ENCODE results near the gene ZNF608. TPM values are rescaled to one million over a fixed set of nuclear protein-coding genes. Genes with fewer than 3 reads are reported as not detected.

ZNF608 gene
- total RNA-seq, result 10 to 100 TPM; 22.6 to 25.3 TPM

- WGBS, result 2% methylated on average over 18 of the region's 18 CpGs
- TF ChIP-seq POLR2A (IDR thresholded peaks at IDR 0.05), result no peak
- peak; percentile 19 for TF ChIP-seq POLR2AphosphoS5 (IDR thresholded peaks at IDR 0.05)
- TF ChIP-seq CTCF (IDR thresholded peaks at IDR 0.05), result peak in 1 of 4 experiments; percentile 23
- Histone ChIP-seq H3K4me3 (peak within 1 kb of the TSS; percentile 33 to 49), H3K36me3 (no peaks in the 10 kb centered on the region), H3K27ac (peak within 1 kb of the TSS; percentile 83 to 87), H3K9me3 (no peaks in the 10 kb centered on the region), H3K27me3 (replicated peaks; ENCODE audit: insufficient read depth) (no peaks in the 10 kb centered on the region), H3K4me1 (replicated peaks) (peaks cover 4% of the 10 kb centered on the region)
- intact Hi-C loops (cut with DNase I), result loop anchor here (5.0 kb wide), 4 partner anchors 94 to 736 kb away; no protein-coding TSS in a partner anchor
- peak; percentile 39 for DNase-seq (ENCODE audit: low spot score)
Measured at GRCh38 chr5:124745928-124746915, at the start of gene ZNF608. ZNF608 (minus strand) TSS chr5:124746639; CDS start chr5:124744989, 1,650 bp downstream.

GRCh38 chr5:124795829-124796228 is 49.4 kb upstream of the ZNF608 start:
- Histone ChIP-seq H3K27ac (no peak overlapping the region), H3K9me3 (no peaks in the 10 kb centered on the region), H3K36me3 (no peaks in the 10 kb centered on the region), H3K4me3 (no peak overlapping the region), H3K27me3 (replicated peaks; ENCODE audit: insufficient read depth) (no peaks in the 10 kb centered on the region), H3K4me1 (replicated peaks) (no peaks in the 10 kb centered on the region)
- TF ChIP-seq CTCF (IDR thresholded peaks at IDR 0.05), result no peak
- TF ChIP-seq POLR2AphosphoS5 (IDR thresholded peaks at IDR 0.05), result no peak
- no peak for TF ChIP-seq POLR2A (IDR thresholded peaks at IDR 0.05)
- no peak for DNase-seq (ENCODE audit: low spot score)
- 95% methylated on average over 4 of the region's 4 CpGs for WGBS
- intact Hi-C loops (cut with DNase I), result no loop called here

GRCh38 chr5:124790895-124791732 is 44.7 kb upstream of the ZNF608 start:
- TF ChIP-seq CTCF (IDR thresholded peaks at IDR 0.05), result no peak
- TF ChIP-seq POLR2A (IDR thresholded peaks at IDR 0.05), result no peak
- TF ChIP-seq POLR2AphosphoS5 (IDR thresholded peaks at IDR 0.05), result no peak
- WGBS, result 21% methylated on average over 7 of the region's 7 CpGs
- intact Hi-C loops (cut with DNase I), result no loop called here

GRCh38 chr5:124790301-124790894 is 44.0 kb upstream of the ZNF608 start:
- no peak overlapping the region for H3K27ac ChIP-seq
- H3K4me3 ChIP-seq, result no peak overlapping the region
- no peaks in the 10 kb centered on the region for H3K4me1 ChIP-seq (replicated peaks)
- no peaks in the 10 kb centered on the region for H3K36me3 ChIP-seq
- 91% methylated on average over 3 of the region's 3 CpGs for WGBS
- intact Hi-C loops (cut with DNase I), result no loop called here
- no peaks in the 10 kb centered on the region for H3K27me3 ChIP-seq (replicated peaks; ENCODE audit: insufficient read depth)
- TF ChIP-seq POLR2A (IDR thresholded peaks at IDR 0.05) (no peak), CTCF (IDR thresholded peaks at IDR 0.05) (no peak), POLR2AphosphoS5 (IDR thresholded peaks at IDR 0.05) (no peak)
- DNase-seq (ENCODE audit: low spot score), result no peak
- no peaks in the 10 kb centered on the region for H3K9me3 ChIP-seq

More at GRCh38 chr5:124790895-124791732, 44.7 kb upstream of the ZNF608 start:
- no peak overlapping the region for H3K27ac ChIP-seq
- DNase-seq (ENCODE audit: low spot score), result no peak
- H3K9me3 ChIP-seq, result no peaks in the 10 kb centered on the region
- no peaks in the 10 kb centered on the region for H3K36me3 ChIP-seq
- no peak overlapping the region for H3K4me3 ChIP-seq
- no peaks in the 10 kb centered on the region for H3K4me1 ChIP-seq (replicated peaks)
- H3K27me3 ChIP-seq (replicated peaks; ENCODE audit: insufficient read depth), result no peaks in the 10 kb centered on the region
